HS-5 (cell line): Measurements from ENCODE around the gene NCAM1.

ENCODE experiments used
- DNase-seq: peaks from one replicate; pipeline ENCODE4 v3.0.0-alpha.2; 2012; ENCODE audit warnings: low read depth

The NCAM1 gene

GRCh38 chr11:113131036-113131775 lies 170.0 kb downstream of the NCAM1 start:
- DNase-seq: no peak

GRCh38 chr11:113133071-113133470 lies 171.9 kb downstream of the NCAM1 start:
- DNase-seq: no peak

- no peak for DNase-seq
These were observed 173.4 kb downstream of the NCAM1 start for GRCh38 chr11:113134626-113135025.

GRCh38 chr11:113137713-113138529 lies 176.7 kb downstream of the NCAM1 start:
- no peak for DNase-seq

GRCh38 chr11:113138731-113139130 lies 177.5 kb downstream of the NCAM1 start:
- DNase-seq: no peak

- DNase-seq: no peak
These were observed 179.8 kb downstream of the NCAM1 start for GRCh38 chr11:113141010-113141409.

GRCh38 chr11:113142508-113142907 lies 181.3 kb downstream of the NCAM1 start:
- DNase-seq: no peak

GRCh38 chr11:113147249-113147648 lies 186.0 kb downstream of the NCAM1 start:
- DNase-seq: no peak

- no peak for DNase-seq
These were observed 186.9 kb downstream of the NCAM1 start for GRCh38 chr11:113148076-113148475.

- DNase-seq: no peak
These were observed 187.4 kb downstream of the NCAM1 start for GRCh38 chr11:113148652-113149051.

- no peak for DNase-seq
These were observed 190.3 kb downstream of the NCAM1 start for GRCh38 chr11:113151521-113151920.

- DNase-seq: no peak
These were observed 191.3 kb downstream of the NCAM1 start for GRCh38 chr11:113152500-113152899.

GRCh38 chr11:113153847-113154246 lies 192.6 kb downstream of the NCAM1 start:
- DNase-seq: no peak

GRCh38 chr11:113159988-113160807 lies 199.0 kb downstream of the NCAM1 start:
- DNase-seq: no peak

- DNase-seq: no peak
These were observed 199.5 kb downstream of the NCAM1 start for GRCh38 chr11:113160808-113161124.

GRCh38 chr11:113161711-113162591 lies 200.7 kb downstream of the NCAM1 start:
- no peak for DNase-seq

GRCh38 chr11:113162592-113162962 lies 201.4 kb downstream of the NCAM1 start:
- DNase-seq: no peak

GRCh38 chr11:113163291-113164030 lies 202.2 kb downstream of the NCAM1 start:
- DNase-seq: no peak

GRCh38 chr11:113166280-113166679 lies 205.1 kb downstream of the NCAM1 start:
- DNase-seq: no peak

GRCh38 chr11:113167599-113167998 lies 206.4 kb downstream of the NCAM1 start:
- DNase-seq: no peak
